ENCODE results near the gene THPO. TPM values are rescaled to one million over a fixed set of nuclear protein-coding genes. Genes with fewer than 3 reads are reported as not detected.

Gene THPO
- total and polyA plus RNA-seq, 8 donors: 0.38 to 1.8 (median 0.93) TPM; not detected in 5

GRCh38 chr3:184360929-184361531 is 17.0 kb downstream of the THPO start:
- Histone ChIP-seq H3K27ac (peak overlapping the region; percentile 97 to 100 (median 99)), H3K36me3 (peaks cover 2 to 31% (median 25%) of the 10 kb centered on the region in 4 donors), H3K4me3 (peak overlapping the region; percentile 83 to 95 (median 86)), H3K27me3 (no peaks in the 10 kb centered on the region), H3K4me1 (peaks cover 22 to 51% (median 34%) of the 10 kb centered on the region in 4 donors), H3K9me3 (no peaks in the 10 kb centered on the region)
- WGBS, 5 donors: 6 to 12% (median 8%) methylated on average over 17 to 24 of the region's 24 CpGs
- no peak for DNase-seq
- TF ChIP-seq CTCF (IDR thresholded peaks at IDR 0.05) (no peak), POLR2AphosphoS5 (IDR thresholded peaks at IDR 0.05) (no peak), EP300 (IDR thresholded peaks at IDR 0.05) (no peak), POLR2A (IDR thresholded peaks at IDR 0.05) (no peak)
- intact Hi-C loops (cut with DNase I; ENCODE audit: low total_unique reads): no loop called here

- H3K27ac ChIP-seq: no peak overlapping the region
These were observed 17.7 kb downstream of the THPO start for GRCh38 chr3:184360070-184360928.

GRCh38 chr3:184359610-184360009 is 18.4 kb downstream of the THPO start:
- H3K9me3 ChIP-seq: no peaks in the 10 kb centered on the region
- DNase-seq: no peak
- H3K27ac ChIP-seq: no peak overlapping the region
- TF ChIP-seq CTCF (IDR thresholded peaks at IDR 0.05) (no peak), POLR2A (IDR thresholded peaks at IDR 0.05) (no peak), POLR2AphosphoS5 (IDR thresholded peaks at IDR 0.05) (no peak), EP300 (IDR thresholded peaks at IDR 0.05) (no peak)
- 55 to 65% (median 59%) methylated on average over 9 of the region's 9 CpGs for WGBS, 5 donors
- H3K4me1 ChIP-seq: peaks cover 20 to 39% (median 27%) of the 10 kb centered on the region in 4 donors
- peaks cover 0 to 36% (median 22%) of the 10 kb centered on the region in 4 donors for H3K36me3 ChIP-seq
- H3K27me3 ChIP-seq: no peaks in the 10 kb centered on the region
- H3K4me3 ChIP-seq: no peak overlapping the region
- intact Hi-C loops (cut with DNase I; ENCODE audit: low total_unique reads): loop anchor here (10.0 kb wide), 1 partner anchor 55 kb away; no protein-coding TSS in a partner anchor

More at GRCh38 chr3:184360070-184360928, 17.7 kb downstream of the THPO start:
- Histone ChIP-seq H3K4me1 (peaks cover 22 to 46% (median 32%) of the 10 kb centered on the region in 4 donors), H3K4me3 (peak overlapping the region; percentile 83 to 95 (median 86)), H3K27me3 (no peaks in the 10 kb centered on the region), H3K9me3 (no peaks in the 10 kb centered on the region), H3K36me3 (peaks cover 0 to 34% (median 23%) of the 10 kb centered on the region in 4 donors)
- DNase-seq: no peak
- intact Hi-C loops (cut with DNase I; ENCODE audit: low total_unique reads): no loop called here
- no peak for TF ChIP-seq EP300 (IDR thresholded peaks at IDR 0.05)
- no peak for TF ChIP-seq POLR2AphosphoS5 (IDR thresholded peaks at IDR 0.05)
- no peak for TF ChIP-seq CTCF (IDR thresholded peaks at IDR 0.05)
- no peak for TF ChIP-seq POLR2A (IDR thresholded peaks at IDR 0.05)
- WGBS, 5 donors: 62 to 75% (median 69%) methylated on average over 11 to 12 of the region's 12 CpGs

- no peak for DNase-seq
- WGBS, 5 donors: 67 to 87% (median 81%) methylated on average over 14 of the region's 14 CpGs
- H3K9me3 ChIP-seq: no peaks in the 10 kb centered on the region
- TF ChIP-seq POLR2A (IDR thresholded peaks at IDR 0.05): no peak
- no peak for TF ChIP-seq EP300 (IDR thresholded peaks at IDR 0.05)
- no peak for TF ChIP-seq POLR2AphosphoS5 (IDR thresholded peaks at IDR 0.05)
- TF ChIP-seq CTCF (IDR thresholded peaks at IDR 0.05): no peak
- intact Hi-C loops (cut with DNase I; ENCODE audit: low total_unique reads): loop anchor here (10.0 kb wide), 1 partner anchor 54 kb away; no protein-coding TSS in a partner anchor
- no peak overlapping the region for H3K27ac ChIP-seq
- H3K36me3 ChIP-seq: peaks cover 0 to 36% (median 22%) of the 10 kb centered on the region in 4 donors
- H3K4me1 ChIP-seq: peaks cover 13 to 39% (median 21%) of the 10 kb centered on the region in 4 donors
- H3K27me3 ChIP-seq: no peaks in the 10 kb centered on the region
- no peak overlapping the region for H3K4me3 ChIP-seq
These were observed 19.1 kb downstream of the THPO start for GRCh38 chr3:184358921-184359350.

All from stomach (tissue), 9 donors.